GM12865 (cell line): ENCODE results near the gene PYURF.
A peak's percentile ranks its signal among the peaks of the same experiment; 100 is the strongest.

Source experiments
- DNase-seq: peaks from one replicate; pipeline ENCODE4 v3.0.0; 2010; ENCODE audit warnings: low read depth
- H3K4me3 ChIP-seq: 2 replicates; pipeline ENCODE4 v1.5.1; 2011; ENCODE audit warnings: mild to moderate bottlenecking, low read depth, low read length, control low read depth
- CTCF ChIP-seq: IDR thresholded peaks from 2 replicates; pipeline ENCODE4 v1.5.1; 2011; ENCODE audit warnings: low read length, control low read depth, low read depth, inconsistent platforms; ENCODE audit not compliant: insufficient read depth; ENCODE audit errors: missing control alignments

Gene PYURF

DNA sequence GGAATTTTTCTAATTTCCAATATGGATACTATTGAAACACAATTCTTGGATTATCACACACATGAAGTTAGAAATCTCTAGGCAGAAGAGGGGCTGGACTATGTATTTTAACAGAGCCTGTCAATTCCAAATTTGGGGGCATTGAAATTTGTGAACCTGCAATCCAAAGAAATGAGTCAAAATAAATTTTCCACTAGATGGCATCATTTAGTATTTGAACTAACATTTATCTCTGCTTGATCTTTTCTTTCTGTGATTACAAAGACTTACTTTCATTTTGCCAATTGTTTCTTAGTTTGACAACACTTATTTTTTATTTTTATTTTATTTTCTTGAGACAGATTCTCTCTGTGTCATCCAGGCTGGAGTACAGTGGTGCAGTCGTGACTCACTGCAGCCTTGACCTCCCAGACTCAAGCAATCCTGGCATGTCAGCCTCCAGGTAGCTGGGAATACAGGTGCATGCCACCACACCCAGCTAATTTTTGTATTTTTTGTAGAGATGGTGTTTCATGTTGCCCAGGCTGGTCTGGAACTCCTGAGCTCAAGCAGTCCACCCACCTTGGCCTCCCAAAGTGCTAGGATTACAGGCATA lies 2.7 kb upstream of the PYURF start:
- no peak for TF ChIP-seq CTCF
- no peak overlapping the region for H3K4me3 ChIP-seq
- no peak for DNase-seq

GRCh38 chr4:88524171-88524570 lies 595 bp upstream of the PYURF start:
- no peak for TF ChIP-seq CTCF
- DNase-seq, result no peak
- peak overlapping the region; percentile 98 for H3K4me3 ChIP-seq

DNA sequence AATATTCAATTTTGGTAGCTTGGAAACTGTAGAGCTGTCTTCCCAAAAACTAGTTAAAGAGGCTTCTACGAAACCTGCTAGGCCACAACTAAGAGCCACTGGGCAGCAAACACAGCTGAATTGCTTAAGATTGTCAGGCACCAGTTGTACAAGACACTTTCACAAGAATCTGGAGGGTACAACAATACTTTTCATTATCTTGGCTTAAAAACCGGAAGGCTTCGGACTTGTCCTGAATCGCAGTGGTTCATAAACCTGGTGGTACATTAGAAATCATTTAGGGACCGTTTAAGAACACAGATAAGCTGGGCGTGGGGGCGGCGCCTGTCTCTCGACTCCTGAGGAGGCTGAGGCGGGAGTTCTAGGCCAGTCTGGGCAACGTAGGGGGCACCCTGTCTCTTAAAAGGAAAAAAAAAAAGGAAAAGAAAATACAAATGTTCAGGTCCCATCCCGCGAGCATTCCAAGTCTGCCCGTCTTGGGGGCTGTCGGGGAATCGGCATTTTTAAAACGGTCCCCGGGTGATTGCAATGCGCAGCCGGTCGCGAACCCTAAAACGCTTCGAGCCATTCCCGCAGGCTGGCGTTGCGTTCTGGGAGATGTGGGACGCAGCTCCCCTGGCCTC lies 763 bp downstream of the PYURF start:
- peak; percentile 55 for DNase-seq
- peak; percentile 0 for TF ChIP-seq CTCF
- H3K4me3 ChIP-seq, result peak overlapping the region; percentile 98

DNA sequence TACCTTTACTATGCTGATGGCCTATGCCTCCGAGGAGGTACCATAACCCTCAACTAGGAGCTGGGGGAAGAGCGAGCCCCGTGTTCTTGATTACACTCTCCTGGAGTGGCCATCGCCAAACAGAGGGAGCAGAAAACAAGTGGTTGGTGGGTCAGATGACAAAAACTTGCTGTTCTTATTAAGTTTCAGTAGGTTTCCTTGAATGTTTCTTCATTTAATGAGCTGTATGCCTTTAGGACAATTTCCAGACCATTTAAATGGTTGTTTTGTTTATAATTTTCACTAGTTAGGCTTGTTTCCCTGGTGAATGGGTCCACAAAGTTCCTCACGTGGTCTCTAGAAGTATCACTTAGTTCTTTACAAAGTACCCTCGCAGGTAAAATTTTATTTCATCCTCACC lies 4.7 kb downstream of the PYURF start:
- TF ChIP-seq CTCF, result no peak

DNA sequence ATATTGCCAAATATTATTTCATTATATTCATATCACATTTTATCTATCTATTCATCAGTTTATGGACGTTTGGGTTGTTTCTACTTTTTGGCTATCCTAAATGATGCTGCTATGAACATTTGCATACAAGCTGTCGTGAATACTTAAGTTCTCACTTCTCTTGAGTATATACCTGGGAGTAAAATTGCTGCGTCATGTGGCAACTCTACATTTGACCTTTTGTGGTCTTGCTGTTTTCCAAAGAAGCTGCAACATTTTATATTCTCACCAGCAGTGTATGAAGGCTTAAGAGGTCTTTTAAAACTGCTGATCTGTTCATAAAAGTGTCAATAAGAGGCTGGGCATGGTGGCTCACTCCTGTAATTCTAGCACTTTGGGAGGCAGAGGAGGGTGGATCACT lies 5.8 kb downstream of the PYURF start:
- no peak for TF ChIP-seq CTCF
- H3K4me3 ChIP-seq, result no peak overlapping the region
- DNase-seq, result no peak

More for the DNA sequence above, 4.7 kb downstream of the PYURF start:
- no peak overlapping the region for H3K4me3 ChIP-seq
- no peak for DNase-seq

DNA sequence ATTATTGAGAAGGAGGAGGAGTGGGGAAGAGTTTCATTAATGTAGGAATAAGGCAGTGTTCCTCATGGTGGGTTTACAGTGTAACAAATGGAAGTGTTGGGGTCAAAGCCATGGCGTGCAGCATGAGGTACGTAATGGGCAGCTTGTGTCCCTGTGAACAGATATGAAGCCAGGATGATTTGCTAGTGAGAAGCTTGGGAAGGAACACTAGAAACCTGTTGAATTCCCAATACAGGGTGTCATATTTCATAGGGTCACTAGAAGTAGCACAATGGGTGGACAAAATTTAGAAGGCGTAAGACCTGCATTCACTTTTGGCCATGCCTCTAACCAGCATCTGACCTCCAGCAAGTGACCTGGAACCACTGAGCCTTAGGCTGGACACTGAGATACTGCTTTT lies 6.8 kb downstream of the PYURF start:
- no peak overlapping the region for H3K4me3 ChIP-seq
- DNase-seq, result no peak
- TF ChIP-seq CTCF, result no peak
